GM13977 (cell line): Measurements from ENCODE around the gene EIF4A3.

Experiments used
- DNase-seq: peaks from one replicate; pipeline ENCODE4 v3.0.0; 2012; ENCODE audit warnings: low spot score
- in situ Hi-C: fragments of 300-500 bp; cut with MboI; formaldehyde crosslinking; loops from one replicate; pipeline ENCODE4 v1.12.0; 2022; ENCODE audit warnings: low sequenced_read_pairs, low pct_unique_long_range_greater_than_20kb, mixed read lengths, inconsistent platforms; ENCODE audit not compliant: unreplicated experiment
- TF ChIP-seq, protein P1 (sequence below): IDR thresholded peaks from 2 replicates; pipeline ENCODE4 v1.5.1; 2012; ENCODE audit warnings: mild to moderate bottlenecking, control low read depth; ENCODE audit not compliant: insufficient read depth; ENCODE audit errors: extremely low read depth, missing control alignments

The EIF4A3 gene

DNA sequence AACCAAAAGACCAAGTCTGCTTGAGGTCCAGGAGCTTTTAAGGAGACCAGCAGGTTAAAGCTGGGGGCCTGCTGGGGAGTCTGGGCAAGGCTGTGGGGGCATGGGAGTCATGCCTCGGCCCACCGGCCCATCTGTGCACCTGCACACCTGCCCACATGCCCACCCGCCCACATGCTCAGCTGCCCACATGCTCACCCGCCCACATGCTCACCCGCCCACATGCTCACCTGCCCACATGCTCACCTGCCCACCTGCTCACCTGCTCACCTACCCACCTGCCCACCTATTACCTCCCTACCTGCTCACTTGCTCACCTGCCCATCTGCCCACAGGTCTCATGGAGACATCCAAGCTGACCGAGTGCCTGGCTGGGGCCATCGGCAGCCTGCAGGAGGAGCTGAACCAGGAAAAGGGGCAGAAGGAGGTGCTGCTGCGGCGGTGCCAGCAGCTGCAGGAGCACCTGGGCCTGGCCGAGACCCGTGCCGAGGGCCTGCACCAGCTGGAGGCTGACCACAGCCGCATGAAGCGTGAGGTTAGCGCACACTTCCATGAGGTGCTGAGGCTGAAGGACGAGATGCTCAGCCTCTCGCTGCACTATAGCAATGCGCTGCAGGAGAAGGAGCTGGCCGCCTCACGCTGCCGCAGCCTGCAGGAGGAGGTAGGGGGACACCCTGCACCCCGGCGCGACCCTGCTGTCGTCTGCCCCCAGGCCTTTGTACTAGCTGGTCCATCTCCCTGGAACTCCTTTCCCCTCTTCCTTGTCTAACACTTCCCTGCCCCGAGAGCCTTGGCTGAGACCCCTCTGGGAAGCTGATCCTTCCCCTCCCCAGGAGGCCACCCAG is 36.9 kb upstream of the EIF4A3 start:
- no peak for DNase-seq
- in situ Hi-C loops, result no loop called here
- TF ChIP-seq, protein P1, sequence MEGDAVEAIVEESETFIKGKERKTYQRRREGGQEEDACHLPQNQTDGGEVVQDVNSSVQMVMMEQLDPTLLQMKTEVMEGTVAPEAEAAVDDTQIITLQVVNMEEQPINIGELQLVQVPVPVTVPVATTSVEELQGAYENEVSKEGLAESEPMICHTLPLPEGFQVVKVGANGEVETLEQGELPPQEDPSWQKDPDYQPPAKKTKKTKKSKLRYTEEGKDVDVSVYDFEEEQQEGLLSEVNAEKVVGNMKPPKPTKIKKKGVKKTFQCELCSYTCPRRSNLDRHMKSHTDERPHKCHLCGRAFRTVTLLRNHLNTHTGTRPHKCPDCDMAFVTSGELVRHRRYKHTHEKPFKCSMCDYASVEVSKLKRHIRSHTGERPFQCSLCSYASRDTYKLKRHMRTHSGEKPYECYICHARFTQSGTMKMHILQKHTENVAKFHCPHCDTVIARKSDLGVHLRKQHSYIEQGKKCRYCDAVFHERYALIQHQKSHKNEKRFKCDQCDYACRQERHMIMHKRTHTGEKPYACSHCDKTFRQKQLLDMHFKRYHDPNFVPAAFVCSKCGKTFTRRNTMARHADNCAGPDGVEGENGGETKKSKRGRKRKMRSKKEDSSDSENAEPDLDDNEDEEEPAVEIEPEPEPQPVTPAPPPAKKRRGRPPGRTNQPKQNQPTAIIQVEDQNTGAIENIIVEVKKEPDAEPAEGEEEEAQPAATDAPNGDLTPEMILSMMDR, result no peak

DNA sequence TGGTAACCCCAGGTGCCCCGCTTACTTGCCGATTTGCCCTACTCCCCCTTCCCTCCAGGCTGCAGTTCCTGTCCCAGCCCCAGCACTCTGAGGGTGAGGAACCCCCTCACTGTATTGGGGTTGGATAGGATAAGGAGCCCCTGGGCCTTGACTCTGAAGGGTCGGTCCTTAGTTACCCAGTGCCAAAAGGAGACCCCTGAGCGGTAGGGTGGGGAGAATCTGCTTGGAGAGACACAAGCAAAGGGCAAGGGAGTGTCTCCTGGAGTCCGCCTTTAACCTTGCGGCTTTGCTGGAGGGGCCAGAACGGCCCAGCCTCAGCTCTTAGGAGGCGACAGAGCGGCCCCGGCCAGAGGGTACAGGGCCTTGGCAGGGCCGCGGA is 35.9 kb upstream of the EIF4A3 start:
- in situ Hi-C loops, result no loop called here
- TF ChIP-seq, protein P1, result no peak
- no peak for DNase-seq

DNA sequence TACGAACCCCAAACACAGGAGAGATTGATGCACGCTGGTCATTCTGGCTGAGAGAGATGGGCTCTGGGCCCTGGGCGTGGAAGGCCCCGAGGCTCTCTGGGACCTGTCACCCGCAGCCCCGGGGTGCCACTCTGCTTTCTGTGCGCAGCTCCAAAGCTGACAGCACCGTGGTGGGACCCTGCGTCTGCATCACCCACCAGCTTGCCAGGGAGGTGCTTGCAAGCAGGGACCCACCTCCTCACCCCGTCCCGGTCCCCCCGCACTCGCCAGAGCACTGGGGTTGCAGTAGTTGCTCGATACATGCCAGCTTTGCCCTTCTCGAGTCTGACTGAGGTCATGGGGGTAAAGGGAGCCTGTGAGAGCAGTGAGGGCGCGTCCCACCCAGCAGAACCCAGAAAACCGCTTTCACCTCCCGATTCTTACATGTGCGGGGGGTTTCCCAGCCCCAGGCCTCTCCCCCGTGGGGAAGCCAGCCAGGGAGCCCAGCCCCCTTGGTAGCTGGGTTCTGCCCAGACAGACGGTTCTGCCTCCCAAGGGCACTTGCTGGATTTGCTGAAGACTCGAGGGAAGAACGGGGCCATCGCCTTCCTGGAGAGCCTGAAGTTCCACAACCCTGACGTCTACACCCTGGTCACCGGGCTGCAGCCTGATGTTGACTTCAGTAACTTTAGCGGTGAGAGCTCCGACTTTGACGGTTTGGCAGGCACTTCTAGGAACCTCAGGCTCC is 35.4 kb upstream of the EIF4A3 start:
- in situ Hi-C loops, result no loop called here
- TF ChIP-seq, protein P1, result no peak
- no peak for DNase-seq

DNA sequence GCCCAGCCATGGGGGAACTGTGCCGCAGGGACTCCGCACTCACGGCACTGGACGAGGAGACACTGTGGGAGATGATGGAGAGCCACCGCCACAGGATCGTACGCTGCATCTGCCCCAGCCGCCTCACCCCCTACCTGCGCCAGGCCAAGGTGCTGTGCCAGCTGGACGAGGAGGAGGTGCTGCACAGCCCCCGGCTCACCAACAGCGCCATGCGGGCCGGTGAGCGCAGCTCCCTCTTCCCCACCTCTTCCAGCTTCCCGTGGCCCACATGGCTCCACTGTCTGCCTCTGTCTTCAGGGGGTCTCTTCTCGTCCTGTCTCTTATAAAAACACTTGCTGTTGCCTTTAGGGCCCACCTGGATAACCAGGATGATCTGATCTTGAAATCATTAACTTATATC is 34.5 kb upstream of the EIF4A3 start:
- in situ Hi-C loops, result no loop called here
- TF ChIP-seq, protein P1, result no peak

DNA sequence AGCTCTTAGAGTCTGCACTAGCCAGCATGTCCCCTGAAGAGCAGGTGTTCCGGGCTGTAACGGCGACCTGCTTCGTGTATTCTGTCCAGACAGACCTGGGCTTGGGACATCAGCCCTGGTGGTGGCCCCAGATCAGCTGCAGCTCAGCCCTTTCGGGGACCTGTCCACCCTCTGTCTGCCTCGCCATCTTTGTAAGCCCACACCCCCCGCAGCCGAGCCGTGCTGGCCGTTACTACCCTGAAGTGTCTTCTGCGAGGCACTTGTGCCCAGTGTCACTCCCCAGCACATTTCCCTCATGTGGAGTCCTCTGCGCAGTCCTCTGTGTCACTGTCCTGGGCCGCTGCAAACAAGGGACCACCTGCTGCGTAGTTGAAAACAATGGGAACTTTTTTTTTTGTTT is 33.3 kb upstream of the EIF4A3 start:
- in situ Hi-C loops, result no loop called here
- DNase-seq, result no peak
- TF ChIP-seq, protein P1, result no peak

More for the DNA sequence above, 34.5 kb upstream of the EIF4A3 start:
- DNase-seq, result no peak

DNA sequence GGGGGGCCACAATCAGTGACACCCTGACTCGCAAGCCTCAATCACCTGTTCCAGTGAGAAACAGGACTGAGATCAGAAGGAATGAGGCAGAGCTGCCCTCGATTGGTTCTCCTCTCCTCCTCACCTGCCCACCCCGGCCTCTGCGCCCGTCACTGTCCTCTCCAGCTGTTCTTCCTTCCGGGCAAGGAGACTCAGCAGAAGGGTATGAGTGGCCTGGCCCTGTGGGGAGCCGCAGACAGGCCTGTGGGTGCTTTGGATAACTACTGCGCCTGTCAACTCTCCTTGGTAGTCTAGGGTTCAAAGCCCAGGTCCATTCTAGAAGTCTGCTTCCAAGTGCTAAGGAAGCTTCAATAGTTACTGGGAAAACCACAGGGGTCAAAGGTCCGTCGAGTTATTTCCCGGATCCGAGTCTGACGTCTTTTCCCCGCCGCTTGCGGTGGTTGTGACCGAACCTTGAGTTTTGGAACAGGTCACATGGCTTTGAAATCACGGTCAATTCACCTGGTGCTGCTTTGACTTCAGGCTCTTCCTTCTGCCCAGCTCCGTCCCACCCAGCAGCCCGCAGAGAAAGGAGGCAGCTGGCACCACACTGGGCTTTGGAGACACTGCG is 31.2 kb upstream of the EIF4A3 start:
- DNase-seq, result no peak
- in situ Hi-C loops, result no loop called here
- TF ChIP-seq, protein P1, result no peak
